GM18517 (cell line): ENCODE measurements around the gene RUNDC1.

Experiments
- ATAC-seq: cut with Tn5 transposase; IDR thresholded peaks from one replicate; pipeline ENCODE4 v1.9.1; 2021; ENCODE audit warnings: mild to moderate bottlenecking, moderate library complexity; ENCODE audit not compliant: unreplicated experiment

The RUNDC1 gene

GRCh38 chr17:43034894-43035293 is 54.5 kb downstream of the RUNDC1 start:
- no peak for ATAC-seq

DNA sequence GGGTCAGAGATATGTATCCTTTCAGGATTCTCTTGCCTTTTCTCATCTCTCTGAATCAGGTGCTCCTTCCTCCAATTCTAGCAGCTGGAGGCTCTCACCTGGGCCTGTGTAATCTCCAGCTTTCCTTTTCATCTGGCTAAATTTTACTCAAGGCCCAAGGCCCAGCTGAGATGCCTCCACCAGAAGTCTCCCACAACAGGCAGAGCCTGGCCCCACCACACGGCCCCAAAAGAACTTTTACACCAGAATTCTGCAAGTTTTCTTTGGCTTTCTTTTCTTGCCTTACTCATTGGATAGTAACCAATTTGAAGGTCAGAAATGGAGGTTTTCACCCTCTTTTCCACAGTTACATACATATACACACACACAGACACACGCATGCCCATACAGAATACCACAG is 59.3 kb downstream of the RUNDC1 start:
- no peak for ATAC-seq

DNA sequence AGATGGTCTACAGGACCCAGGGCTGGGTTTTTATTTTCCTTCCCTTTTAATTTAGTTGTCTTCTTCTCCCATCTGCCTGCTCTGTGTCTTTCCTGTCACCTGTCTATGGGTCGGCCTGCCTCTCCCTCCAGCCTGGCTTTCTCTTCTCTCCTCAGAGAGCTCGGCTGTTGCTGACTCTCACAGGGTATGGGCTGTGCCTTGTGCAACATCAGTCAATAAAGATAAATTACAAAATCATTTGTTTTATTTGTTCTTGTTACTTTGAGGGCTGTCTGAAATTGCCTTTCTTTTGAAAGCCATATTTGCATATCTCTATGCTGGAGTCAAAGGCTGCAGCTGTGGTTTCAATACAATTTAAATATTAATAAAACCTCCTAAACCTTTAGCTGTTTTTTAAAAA is 60.3 kb downstream of the RUNDC1 start:
- ATAC-seq: no peak

GRCh38 chr17:43042025-43042628 is 61.8 kb downstream of the RUNDC1 start:
- ATAC-seq: no peak
